Stimulated activated CD8-positive, alpha-beta memory T cell treated with anti-CD3 and anti-CD28 coated beads, Interleukin-12 subunit alpha, Interleukin-12 subunit beta, amount 100 ng/mL, for 4 hours (primary cell): ENCODE data around the gene S100A3.
"Not testable (repeated sequence)": the region's sequence is repeated elsewhere in the genome, so short reads cannot be mapped to it uniquely, and the experiment has no call there.

Experiments
- DNase-seq: peaks from one replicate; pipeline ENCODE4 v3.0.0-alpha.2; 2020; ENCODE audit warnings: low read depth

The S100A3 gene

DNA sequence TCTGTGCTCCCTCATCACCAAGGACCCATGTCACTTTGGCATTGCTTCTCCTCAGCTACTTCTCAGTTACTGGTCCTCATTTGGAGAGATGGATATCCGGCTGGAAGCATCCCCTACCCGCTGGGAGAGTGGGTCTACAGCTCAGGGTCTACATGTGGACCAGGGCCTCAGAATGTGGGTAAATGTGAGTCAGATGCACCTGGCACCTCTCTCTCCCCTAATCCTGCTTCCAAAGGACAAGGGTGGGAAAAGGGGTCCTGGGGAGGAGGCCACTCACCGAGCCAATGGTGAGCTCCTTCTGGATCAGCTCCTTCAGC lies 14.2 kb downstream of the S100A3 start:
- DNase-seq = no peak

DNA sequence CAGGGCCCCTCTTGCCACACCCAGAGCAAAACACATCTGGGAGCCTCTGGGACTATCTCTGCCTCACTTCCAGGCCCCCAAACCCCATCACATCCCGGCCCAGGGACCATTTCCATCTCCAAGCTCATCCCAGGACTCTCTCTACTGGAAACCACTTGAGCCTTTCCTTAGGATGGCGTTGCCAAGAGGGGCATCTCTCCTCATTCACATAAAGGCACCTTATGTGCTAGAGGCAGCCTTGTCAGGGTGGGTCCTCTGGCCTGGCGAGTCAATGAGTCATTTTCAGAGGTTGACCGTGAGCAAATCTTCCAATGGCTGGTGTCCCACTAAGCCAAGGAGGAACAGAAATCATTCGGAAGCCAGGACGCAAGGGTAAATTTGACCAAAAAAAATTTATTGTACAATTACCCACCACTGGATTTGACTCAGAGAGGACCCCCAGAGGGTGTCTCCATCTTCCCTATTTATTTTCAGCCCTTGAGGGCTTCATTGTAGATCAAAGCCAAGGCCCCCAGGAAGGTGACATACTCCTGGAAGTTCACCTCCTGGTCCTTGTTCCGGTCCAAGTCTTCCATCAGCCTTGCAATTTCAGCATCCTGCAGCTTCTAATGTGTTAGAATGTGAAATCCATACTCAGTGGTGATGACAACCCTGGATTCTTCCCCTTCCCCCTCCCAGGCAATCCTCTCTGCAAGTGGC lies 14.7 kb downstream of the S100A3 start:
- no peak for DNase-seq

DNA sequence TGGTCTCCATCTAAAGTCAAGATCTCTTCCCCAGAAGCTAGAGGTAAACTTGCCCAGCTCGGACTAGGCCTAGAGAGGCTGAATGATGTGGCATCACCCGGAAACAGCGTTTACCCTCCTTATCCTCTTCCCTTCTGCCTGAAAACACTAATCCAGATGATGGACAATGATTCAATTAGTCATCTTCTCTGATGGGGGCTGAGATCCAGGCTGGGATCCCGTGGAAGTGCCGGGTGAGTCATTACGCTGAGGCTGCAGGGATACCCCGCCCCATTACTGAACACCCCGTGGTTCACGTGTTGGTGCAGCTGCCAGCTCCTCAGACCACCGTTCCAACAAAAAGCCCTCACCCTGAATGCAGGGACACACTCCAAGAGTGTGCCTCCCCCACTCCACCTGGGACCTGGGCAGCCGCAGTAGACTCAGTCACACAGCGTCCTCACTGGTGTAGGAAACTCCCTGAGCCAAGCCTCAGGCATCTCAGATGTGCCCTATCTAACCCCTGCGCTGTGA lies 15.3 kb downstream of the S100A3 start:
- DNase-seq = no peak

DNA sequence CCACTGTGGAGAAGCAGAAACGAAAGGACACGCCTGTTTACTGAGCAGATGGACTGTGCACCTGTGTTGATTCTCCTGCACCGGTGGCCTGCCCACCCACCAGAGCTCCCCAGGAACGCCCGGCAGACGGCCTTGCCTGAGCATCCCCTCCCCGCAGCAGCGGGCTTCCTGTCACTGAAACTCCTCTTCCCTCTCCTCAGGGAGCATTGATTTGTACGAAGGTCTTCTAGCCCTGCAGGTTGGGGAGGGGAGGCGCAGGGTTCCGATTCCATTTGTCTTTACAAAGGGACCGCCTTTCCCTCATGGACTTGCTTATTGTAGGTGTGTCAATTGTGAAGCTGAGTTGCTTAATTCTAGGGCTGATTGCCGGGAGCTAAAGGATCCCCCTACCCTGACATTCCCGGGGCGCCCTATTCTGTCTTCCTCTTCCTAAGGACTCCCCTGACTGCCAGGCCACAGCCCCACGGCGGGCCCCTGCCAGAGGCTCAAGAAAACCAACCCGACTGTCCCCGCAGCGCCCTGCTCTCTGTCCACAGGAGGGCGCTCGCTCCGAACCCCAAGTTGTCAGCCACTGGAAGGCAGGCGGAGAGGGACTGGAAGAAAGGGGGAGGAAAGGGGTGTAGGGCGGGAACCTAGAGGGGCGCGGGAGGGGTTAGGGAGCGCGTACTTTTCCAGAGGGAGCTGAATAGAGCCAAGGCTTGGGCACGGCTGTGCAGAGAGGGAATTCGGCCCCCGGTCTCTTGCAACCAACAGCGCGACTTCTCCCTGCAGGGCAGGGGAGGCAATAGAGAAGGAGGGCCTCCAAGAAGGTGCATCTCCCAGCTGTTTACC lies 16.1 kb downstream of the S100A3 start:
- DNase-seq = peak; percentile 44

DNA sequence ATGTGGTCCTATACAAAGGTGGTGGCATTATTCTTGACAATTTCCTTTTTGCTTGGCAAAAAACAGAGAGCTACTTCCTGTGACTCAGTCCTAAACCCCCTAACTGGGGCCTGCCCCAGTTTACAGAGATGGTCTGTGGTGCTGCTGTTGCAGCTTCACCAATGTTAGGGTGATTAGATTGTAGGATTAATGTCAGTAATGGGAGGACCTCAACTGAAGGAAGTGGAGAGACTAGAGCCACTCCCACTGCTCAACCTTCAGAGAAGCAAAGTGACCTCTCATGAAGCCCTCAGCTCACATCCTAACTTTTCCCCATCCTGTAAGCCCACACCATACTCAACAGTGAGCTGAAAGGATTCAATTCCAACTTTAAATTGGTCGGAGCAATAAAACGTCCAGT lies 16.9 kb downstream of the S100A3 start:
- no peak for DNase-seq

DNA sequence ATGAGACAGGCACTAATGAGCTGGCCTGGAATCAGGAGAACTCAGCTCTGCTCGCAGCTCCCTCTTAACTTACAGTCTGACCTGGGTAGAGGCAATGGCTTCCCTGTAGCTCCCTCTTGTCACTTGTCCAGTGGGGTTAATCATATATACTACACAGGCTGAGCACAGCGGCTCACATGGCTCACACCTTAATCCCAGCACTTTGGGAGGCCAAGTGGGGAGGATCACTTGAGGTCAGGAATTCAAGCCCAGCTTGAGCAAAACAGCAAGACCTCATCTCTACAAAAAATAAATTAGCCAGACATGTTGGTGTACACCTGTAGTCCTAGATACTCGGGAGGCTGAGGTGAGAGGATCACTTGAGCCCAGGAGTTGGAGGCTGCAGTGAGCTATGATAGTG lies 17.4 kb downstream of the S100A3 start:
- no peak for DNase-seq

DNA sequence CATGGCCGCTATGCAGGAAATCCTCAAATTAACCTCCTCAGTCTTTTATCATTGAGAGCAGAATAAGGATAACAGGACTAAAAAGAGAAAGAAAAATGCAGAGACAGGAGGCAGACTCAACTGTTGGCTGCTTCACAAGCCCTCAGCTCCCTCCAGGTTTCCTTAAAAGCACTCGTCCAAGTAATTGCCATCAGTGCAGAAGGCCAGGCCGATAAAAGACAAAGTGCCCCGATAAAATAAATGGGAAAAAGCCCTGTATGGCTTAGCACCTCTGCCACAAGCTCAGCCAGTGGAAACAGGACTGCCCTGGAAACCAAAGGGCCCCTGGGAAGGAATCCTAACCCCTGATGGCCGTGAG lies 21.4 kb downstream of the S100A3 start:
- DNase-seq = no peak

DNA sequence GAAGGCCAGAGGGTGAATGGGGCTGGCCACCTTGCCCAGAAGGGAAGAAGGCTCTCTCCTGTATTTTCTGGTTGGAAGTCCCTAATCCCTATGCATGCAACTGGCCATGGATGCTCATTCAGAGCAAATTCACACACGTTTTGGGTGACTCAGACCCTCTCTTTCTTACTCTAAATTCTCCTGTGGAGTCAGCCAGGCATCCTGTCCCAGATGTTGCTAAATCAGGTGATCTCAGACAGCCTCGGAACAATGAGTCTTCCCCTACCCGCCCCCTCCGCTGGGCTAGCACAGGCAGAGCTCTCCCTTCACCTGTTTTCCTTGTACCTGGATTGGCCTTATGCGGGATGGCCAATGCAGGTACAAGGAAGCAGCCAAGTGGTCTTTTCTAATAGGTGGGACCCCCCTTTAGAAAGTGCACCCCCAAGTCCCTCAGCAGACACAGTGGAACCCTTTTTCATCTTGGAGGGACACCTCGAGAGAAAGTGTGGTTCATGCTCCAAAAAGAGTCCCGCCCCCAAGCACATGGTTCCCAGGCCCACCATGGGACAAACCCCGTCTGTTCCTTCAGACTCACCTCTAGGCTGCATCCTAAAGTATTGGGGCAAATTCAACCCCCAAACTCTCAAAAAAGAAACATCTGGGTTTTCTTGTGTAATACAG lies 21.9 kb downstream of the S100A3 start:
- no peak for DNase-seq

DNA sequence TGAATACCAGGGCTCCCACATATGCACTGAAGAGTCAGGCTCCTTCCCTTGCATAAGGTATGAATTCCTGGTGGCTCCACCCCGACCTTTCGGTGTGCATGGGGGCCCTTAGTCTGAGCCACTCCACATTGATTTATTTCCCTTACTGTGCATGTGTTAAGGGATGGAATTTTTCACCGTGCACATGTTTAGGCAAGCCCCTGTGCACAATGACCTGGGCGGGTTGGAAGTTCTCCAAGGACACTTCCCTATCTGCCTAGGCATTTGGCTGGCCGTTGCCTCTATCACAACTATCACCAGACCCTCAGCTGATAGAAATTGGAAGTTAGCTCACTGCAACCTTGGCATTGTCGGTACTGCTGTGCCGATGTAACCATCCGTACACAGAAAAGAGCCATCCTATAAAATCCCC lies 22.9 kb downstream of the S100A3 start:
- no peak for DNase-seq

DNA sequence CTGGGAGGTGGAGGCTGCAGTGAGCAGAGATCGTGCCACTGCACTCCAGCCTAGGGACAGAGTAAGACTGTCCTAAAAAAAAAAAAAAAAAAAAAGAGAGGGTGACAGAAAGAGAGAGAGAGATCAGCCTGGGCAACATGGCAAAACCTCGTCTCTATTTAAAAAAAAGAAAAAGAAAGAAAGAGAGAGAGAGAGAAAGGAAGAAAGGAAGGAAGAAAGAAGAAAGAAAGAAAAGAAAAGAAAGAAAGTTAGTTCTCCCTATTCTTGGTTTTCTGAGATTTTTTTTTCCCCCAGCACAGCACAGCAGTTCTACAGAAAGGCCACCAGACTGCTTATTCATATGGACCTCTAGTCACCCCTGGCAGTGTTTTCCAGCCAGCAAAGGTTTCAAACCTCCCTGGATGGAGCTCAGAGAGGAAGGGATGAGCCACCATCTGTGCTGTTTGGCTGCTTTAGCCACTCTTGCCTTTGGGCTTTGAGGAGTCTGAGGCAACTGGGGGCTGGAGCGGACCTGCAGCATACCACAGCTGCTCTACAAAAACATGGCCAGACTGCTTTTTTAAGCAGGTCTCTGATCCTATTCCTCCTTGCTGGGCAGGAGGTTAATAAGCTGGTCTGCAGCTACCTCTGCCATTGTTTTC lies 23.9 kb downstream of the S100A3 start:
- DNase-seq = no peak

DNA sequence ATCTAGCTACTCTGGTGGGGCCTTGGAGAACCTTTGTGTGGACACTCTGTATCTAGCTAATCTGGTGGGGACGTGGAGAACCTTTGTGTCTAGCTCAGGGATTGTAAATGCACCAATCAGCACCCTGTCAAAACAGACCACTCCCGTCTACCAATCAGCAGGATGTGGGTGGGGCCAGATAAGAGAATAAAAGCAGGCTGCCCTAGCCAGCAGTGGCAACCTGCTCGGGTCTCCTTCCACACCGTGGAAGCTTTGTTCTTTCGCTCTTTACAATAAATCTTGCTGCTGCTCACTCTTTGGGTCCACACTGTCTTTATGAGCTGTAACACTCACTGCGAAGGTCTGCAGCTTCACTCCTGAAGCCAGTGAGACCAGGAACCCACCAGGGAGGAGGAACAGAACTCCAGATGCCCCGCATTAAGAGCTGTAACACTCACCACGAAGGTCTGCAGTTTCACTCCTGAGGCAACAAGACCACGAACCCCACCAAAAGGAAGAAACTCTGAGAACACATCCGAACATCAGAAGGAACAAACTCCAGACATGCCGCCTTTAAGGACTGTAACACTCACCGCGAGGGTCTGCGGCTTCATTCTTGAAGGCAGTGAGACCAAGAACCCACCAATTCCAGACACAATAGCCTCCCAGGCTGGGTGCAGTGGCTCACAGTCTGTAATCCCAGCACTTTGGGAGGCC lies 26.6 kb downstream of the S100A3 start:
- DNase-seq = not testable (repeated sequence)

DNA sequence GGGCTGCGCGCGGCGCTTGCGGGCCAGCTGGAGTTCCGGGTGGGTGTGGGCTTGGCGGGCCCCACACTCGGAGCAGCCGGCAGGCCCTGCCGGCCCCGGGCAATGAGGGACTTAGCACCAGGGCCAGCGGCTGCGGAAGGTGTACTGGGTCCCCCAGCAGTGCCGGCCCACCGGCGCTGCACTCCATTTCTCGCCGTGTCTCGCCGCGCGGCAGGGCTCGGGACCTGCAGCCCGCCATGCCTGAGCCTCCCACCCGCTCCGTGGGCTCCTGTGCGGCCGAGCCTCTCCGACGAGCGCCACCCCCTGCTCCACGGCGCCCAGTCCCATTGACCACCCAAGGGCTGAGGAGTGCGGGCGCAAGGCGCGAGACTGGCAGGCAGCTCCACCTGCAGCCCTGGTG lies 27.2 kb downstream of the S100A3 start:
- DNase-seq = not testable (repeated sequence)

DNA sequence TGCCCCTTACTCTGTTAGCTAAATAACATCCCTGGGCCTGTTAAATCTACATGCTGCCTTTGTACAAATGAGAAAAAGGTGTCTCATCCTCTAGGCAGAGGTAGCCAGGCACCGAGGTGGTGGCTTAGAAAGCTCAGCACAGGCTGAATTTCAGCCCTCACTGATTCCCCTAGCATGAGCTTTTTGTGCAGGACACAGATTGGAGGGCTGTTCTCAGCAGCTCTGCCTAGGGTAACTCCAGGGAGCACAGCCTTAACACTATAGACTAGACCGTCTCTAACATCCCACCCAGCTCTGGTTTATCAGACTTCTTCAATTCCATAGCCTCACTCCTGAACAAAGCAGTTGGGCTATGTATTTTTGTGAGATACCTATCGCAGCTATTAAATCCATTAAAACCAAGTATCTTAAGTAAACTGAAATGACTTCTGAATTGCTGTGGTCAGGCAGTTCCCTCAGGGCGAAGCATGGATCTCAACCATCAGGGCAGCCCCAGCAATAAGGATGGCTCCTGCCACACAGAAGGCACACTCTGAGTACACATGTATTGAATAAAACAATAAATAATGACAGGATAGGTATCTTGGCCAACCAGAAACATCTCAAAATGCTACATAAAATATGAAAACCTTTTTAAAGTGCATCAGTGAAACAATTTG lies 28.1 kb downstream of the S100A3 start:
- DNase-seq = no peak

DNA sequence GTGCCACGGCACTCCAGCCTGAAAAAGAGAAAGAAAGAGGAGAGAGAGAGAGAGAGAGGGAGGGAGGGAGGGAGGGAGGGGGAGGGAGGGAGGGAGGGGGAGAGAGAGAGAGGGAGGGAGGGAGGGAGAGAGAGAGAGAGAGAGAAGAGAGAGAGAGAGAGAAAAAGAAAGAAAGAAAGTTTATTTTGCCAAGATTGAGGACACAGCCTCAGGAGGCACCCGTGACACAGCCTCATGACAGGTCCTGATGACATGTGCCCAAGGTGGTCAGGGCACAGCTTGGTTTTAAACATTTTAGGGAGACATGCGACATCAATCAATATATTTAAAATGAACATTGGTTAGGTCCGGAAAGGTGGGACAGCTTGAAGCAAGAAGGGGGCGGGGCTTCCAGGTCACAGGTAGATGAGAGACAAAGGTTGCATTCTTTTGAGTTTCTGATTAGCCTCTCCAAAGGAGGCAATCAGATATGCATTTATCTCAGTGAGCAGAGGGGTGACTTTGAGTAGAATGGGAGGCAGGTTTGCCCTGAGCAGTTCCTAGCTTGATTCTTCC lies 28.8 kb downstream of the S100A3 start:
- not testable (repeated sequence) for DNase-seq

DNA sequence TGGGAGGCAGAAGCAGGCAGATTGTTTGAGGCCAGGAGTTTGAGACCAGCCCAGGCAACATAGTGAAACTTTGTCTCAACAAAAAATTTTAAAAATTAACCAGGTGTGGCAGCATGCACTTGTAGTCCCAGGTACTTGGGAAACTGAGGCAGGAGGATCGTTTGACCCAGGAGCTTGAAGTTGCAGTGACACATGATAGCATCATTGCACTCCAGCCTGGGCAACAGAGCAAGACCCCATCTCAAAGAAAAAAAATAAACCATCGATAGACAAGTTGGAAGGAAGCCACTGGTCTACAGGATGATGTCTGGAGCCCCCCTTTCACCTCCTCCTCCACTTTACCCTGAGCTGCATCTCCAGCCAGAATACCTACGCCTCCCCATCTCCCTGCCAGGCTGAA lies 29.8 kb downstream of the S100A3 start:
- no peak for DNase-seq

DNA sequence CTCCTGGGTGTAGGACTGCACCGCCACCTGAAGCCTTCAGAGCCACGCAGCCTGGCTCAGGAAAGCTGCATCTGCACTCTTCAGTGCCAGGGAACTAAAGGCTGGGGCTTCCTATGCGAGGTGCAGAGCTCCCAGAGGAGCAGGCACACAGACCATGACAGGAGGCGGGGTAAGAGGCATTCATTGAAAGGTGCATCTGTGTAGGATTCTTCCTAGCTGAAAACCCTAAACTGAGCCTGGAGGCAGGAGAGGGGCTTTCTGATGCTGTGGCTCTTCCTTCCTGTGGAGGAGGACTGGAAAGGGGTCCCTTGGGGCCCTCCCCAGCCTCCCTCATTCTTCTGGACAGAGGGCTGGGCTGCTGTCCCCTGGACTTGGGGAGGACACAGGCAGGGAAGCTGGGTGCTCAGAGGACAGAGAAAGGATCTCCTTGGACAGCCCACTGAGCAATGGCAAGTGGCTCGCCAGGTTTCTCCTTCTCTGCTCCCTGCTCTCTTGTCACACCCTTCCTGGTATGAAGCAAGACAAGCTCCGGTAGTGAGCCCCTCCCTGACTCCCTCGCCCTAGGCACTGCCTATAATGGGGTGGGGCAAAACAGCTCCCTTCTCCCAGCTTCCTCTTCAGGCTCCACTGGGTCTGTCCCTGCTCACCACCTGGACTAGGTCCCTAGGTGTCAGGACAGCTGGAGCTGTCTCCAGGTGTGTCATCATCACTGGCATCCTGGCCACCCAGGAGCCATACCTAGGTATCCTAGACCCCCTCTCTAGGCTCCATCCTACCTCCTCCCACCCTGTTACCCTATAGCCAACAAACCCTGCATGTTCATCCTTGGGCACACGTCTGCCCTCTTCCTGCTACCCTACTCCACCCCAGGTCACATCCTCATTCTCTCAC lies 33.3 kb downstream of the S100A3 start:
- DNase-seq = no peak

DNA sequence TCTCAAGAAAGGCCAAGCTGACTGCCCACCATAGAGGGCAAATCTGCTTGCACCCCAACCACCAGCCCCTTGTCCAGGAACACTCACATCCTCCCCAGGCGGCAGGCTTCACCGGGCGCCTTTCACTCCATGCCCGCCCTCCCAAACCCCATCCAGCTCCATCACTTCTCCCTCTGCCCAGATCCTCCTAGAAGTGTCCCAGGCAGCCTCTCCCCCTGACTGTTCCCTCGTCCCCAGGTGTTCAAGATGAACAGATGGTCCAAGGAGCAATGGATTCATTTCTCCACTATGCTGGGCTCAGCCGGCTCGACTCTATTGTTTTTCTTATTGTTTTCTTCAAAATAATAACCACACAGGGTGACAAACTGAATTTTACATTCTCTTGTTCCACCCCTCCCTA lies 35.4 kb downstream of the S100A3 start:
- no peak for DNase-seq

DNA sequence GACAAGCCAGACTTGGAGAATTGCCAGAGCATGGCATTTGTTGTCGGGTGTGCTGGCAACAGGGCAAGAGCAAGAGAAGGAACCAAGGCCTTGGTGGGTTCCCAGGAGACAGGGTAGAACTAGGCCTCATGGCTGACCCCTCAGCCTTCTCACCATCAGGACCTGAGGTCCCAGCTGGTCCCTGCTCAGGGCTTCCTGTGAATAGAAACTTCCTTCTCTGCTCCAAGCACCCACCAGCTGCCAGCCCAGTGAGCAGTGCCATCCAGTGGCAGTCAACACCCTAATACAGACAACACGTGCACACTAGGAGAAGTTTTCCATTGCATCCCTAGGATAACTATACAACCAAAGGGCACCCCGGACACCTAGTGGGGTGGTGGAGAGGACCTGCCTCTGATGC lies 36.0 kb downstream of the S100A3 start:
- DNase-seq = no peak

DNA sequence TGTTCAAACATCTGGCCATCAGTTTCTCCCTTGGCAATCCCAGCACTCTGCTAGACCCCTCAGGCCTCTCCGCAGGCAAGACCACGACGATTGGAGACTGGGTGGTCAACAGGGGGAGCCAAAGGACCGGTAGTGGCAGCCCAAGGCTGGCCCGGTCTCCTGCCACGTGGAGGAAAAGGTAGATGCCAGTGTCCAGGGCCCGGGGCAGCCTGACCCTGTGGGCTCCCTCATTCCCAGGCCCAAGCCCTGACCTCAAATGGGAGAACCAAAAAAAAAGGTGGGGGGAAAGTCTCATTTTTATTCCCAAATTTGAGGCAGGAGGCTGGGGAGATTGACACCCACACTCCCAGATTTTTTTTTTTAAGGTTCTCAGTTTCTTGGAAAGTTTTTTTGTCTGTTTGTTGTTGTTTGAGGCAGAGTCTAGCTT lies 38.1 kb downstream of the S100A3 start:
- peak; percentile 57 for DNase-seq

DNA sequence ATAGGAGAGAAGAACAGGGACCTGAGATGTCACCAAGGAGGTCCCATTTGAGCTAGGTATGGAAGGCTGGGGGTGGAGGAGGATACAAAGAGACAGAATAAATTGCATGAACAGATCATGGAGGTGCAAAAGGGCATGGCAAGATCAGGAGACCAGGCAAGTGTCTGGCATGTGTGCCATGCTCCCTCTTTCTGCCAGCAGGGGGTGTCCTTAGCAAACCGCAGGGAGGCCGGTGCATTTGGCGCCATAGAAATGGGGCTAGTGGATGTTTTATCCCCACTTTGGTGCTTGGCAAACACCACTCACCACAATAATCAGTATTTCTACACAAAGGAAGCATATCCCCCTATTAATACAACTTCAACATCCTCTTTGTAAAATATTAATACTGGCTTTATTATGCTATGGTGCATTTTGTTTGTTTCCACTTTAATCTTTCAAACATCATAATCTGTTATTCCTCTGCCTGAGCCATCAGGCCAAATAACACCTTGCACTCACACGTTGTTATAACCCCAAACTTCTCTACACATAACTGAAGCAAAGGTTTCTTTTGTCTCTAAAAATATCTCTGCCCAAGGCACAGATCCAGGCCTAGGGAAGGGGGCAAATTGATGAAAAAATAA lies 39.2 kb downstream of the S100A3 start:
- peak; percentile 37 for DNase-seq
